Stimulated activated CD4-positive, alpha-beta T cell treated with anti-CD3 and anti-CD28 coated beads, Interleukin-4, amount 100 ng/mL, for 24 hours (primary cell): ENCODE measurements around the gene DSE.

Experiments used
- DNase-seq: peaks from one replicate; pipeline ENCODE4 v3.0.0-alpha.2; 2020

The DSE gene

DNA sequence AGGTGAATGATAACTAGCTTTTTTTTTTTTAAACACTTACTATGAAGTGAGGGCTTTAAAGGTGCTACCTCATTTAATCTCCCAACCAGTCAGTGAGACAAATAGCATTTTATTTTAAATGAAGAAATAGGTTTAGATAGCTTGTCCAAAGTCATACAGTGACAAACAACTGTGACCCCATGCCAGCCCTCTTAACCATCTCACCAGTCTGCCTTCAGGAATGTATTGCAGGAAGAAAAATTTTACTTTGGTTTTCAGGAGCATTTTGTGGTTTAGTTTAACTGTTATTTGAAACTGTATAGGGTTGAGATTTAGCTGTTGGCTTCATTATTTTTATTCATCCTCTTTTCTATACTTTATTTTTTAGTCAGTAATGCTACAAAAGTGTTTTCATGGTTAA, 18.6 kb downstream of the DSE start:
- no peak for DNase-seq

DNA sequence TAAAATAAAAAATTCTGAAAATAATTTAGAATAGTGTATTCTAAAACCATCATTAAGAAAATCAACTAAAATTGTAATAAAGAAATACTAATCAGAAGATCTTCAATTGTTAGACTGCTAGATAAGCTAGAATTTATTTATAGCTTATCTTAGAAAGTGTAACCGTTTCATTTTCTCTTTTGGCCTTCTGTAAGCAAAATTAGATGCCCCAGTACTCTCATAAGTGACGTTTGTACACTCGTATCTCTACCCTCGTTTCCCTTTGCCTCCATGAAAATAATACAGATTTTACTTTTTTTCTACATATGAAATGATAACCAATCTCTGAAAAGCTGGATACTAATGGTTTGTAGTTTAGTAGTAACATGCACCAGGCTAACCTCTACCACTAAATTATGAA, 19.8 kb downstream of the DSE start:
- no peak for DNase-seq

GRCh38 chr6:116392132-116393013, 21.6 kb downstream of the DSE start:
- no peak for DNase-seq

DNA sequence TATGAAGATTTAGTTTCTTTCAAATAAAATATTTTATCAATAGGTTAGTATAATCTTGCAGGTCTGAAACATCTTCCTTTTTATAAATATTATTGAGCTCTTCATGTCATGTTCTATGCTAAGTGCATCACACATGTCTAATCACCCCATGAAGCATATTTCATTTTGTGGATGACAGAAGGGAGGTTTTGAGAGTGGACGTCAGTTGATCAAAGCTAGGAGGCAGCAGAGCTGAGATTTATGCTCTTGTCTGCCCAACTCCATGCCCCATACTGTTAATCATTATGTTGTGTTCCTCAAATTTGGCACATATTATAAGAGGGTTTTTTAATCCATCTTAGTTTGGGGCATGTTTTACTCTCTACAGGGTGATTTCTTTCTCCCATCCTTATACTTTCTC, 22.7 kb downstream of the DSE start:
- no peak for DNase-seq

GRCh38 chr6:116395647-116396046, 24.9 kb downstream of the DSE start:
- DNase-seq: no peak

- DNase-seq: no peak
Measured at GRCh38 chr6:116396441-116396840, 25.7 kb downstream of the DSE start.

- DNase-seq: no peak
Measured at GRCh38 chr6:116397914-116398313, 27.2 kb downstream of the DSE start.

DNA sequence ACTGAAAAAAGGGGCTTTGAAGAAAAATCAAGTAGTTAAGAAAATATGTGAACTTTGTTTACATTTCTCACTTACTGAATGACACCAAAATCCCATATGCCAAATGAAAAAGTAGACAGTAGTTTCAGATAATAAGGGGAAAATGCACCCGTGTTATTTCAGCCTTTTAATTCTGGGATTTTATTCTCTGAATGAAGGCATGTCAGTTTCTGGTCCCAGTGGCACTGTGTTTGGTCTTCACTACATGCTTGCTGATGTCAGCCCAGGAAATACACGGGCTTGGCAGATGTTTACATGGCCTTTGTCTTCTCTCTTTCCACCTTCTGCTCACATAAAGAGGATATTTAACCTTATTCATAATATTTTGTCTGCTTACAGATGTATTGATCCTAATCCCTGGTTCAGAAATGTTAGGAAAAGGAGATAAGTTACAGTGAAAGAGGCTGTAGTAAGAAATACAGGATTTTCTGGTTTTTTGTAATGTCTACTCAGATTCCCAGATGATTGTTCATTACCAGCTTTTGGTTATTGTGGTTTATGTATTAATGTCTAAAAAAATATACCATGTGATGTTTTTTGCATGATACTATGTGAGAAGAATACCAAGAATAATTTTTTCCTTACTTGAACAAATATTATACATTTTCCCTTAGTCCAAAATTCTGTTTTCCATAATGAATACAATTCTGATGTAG, 27.7 kb downstream of the DSE start:
- no peak for DNase-seq

GRCh38 chr6:116399287-116399686, 28.5 kb downstream of the DSE start:
- no peak for DNase-seq

DNA sequence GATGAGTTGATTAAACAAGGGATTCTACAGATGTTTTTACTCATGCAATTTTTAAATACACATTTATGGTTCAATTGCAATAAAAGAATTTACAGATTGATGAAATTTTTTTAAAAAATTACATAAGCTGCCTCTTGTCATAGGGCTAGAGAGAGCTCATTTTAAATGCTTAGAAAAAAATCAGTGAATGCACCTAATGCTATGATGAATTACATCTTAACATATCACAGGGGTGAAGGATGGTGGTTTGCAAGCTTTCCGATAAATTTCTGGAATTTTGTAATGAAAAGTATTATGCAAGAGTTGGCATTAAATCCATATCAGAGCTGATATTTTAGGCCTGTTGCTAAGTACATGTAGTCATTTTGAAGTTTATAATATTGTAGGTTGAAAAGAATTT, 29.6 kb downstream of the DSE start:
- no peak for DNase-seq

DNA sequence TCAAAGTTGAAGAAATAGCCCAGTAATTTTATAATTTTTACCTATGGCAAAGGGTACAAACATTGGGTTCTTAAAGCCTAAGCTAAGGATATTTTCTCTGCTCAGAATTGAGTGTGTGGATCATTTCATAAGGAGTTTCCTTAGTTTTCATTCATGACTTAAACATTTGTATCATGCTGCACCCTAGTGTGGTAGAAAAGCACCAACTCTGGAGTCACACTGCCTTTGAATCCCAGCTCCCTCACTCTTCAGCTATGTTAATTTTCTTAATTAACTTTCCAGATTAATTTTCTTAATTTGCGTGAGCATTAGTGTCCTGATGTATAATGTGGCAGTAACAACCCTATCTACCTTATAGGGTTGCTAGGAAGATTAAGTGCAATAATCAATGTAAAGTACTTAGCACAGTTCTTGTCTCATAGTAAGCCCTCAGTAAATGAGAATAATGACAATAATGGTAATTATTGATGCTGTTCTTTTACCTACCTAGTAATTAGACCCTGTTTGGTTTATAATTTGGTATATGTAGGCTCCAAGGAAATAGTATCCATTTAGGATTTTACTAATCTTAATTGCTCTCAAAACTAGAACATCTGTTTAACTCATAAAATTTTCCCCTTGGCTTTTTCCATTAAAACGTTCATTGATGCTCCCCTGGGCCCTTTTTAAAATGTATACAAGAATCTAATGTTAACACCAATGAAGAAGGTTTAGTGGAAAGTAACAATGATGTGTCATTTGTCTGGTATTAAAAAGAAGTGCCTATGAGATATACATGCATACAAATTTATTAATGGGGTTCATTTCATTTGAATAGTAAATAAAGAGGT, 31.6 kb downstream of the DSE start:
- DNase-seq: no peak

- DNase-seq: no peak
Measured at GRCh38 chr6:116403205-116403604, 32.5 kb downstream of the DSE start.

- no peak for DNase-seq
Measured at GRCh38 chr6:116404696-116405095, 33.9 kb downstream of the DSE start.

DNA sequence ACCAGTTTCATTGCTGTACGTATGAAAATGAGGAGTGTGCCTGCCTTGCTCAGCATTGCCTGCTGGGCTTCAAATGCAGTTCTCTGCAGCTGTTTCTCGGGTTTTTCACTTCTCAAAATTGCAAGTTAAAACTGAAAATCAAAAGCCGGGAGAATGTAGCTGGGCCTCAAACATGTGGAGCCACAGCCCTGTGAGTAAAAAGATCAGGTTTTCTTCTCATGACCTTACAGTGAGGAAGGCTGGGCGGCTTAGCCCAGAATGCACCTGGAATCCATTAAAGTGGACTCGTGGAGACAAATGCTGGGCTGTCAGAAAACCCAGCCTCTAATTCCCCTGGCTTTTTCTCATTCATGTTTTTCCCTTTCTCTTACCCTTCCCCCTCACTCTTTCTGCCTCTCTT, 34.4 kb downstream of the DSE start:
- DNase-seq: no peak

DNA sequence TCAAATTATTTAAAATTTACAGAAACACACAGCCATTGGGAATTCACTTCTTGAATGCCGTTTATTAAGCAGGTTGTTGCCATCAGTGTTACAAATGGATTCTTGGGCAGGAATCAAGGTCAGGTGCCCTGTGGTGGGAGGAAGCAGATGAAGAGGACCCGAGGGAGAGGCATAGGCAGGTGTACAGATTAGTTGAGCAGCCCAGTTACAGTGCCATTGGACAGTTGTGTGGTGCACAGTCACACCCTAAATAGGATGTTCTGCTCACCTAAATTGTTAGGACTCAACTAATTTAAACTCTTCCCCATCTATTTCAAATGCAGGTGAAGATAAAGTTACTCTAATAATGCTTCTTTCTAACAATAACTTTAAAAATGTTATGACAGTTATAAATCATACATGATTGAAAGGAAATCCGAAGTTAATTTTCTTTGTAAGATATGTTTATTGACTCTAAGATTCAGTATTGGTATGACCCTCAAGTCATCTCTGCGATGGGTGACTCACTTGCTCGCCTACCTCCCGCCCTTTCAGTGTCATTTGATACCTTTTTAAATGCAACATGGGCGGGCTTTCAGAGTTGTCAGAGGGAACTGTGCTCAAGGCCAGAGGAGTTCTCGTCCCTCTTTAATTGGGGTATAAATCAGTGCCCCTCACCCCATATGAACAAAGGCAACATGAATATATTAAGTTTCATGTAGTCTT, 35.1 kb downstream of the DSE start:
- no peak for DNase-seq

- no peak for DNase-seq
Measured at GRCh38 chr6:116406678-116407345, 36.1 kb downstream of the DSE start.

DNA sequence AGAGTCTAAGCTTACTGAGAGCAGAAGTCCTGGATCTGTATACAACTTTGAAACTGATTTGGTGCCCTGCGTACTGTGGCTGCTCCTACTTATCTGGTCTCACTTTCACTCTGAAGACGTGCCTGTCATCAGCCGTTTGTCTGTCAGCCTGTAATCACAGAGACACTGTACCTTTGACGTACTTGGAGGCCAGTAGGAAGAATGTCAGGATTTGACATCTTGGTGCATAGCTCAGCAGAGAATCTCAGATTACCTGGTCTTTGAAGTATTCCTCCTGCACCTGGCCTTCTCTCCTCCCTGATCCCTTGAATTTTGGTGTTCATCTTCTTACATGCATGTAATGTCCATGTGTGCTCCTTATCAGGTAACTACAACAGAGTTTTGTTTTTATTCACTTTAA, 37.7 kb downstream of the DSE start:
- DNase-seq: no peak

GRCh38 chr6:116409756-116410155, 39.0 kb downstream of the DSE start:
- no peak for DNase-seq

DNA sequence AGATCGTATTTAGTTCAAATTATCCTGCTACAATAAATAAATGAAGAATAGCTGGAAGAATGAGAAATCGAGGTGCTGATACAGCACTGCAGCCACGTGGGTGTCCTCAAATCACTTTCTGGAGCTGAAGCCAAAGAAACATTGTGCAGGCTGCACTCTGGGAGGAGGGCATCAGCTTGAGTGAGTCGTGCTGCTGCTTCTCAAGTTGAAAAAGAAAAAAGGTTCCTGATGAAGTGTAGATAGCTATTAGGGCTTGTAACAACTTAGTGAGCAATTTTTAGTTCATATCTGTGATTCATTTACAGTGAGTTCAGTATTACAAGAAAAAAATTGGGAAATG, 40.5 kb downstream of the DSE start:
- no peak for DNase-seq

DNA sequence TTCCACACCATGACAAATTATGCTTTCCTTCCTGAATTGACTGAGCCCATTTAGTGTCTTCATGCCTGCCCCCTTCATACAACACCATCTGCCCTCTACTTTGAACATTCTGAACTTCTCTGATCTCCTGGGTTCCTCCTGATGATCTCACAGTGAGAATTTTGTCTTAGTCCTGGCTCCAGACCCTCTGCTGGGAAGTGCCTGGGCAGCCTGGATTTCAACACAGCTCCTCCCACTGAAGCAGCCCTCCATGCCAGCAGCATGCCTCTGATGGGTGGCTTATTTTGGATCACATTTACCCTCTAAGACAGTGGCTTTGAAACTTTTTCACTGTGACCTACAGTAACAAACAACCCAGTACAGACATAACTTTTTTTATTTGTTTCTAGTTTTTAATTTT, 41.5 kb downstream of the DSE start:
- no peak for DNase-seq

GRCh38 chr6:116413357-116413756, 42.6 kb downstream of the DSE start:
- DNase-seq: no peak

DNA sequence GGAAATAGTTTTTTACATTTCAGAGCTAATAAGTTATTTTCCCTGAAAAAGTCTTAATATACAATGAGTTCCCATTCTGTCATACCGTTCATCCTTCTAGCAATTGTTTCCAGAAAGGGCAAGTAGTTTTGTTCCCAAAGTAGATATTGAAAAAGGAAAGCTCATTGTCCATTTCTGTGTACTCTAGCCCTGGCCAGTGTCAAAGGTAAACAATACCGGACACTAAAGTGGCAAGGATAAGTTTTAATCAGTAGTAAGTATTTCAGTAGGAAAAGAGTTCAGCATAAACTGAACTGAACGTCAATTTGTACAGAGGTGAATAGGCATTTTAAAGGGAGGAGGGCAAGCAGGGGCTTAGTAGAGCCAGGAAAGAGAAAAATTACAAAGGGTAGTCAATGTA, 46.9 kb downstream of the DSE start:
- no peak for DNase-seq
